ENCODE results near the gene LAT.
"Not testable (repeated sequence)": the region's sequence is repeated elsewhere in the genome, so short reads cannot be mapped to it uniquely, and the experiment has no call there.

Gene LAT

DNA sequence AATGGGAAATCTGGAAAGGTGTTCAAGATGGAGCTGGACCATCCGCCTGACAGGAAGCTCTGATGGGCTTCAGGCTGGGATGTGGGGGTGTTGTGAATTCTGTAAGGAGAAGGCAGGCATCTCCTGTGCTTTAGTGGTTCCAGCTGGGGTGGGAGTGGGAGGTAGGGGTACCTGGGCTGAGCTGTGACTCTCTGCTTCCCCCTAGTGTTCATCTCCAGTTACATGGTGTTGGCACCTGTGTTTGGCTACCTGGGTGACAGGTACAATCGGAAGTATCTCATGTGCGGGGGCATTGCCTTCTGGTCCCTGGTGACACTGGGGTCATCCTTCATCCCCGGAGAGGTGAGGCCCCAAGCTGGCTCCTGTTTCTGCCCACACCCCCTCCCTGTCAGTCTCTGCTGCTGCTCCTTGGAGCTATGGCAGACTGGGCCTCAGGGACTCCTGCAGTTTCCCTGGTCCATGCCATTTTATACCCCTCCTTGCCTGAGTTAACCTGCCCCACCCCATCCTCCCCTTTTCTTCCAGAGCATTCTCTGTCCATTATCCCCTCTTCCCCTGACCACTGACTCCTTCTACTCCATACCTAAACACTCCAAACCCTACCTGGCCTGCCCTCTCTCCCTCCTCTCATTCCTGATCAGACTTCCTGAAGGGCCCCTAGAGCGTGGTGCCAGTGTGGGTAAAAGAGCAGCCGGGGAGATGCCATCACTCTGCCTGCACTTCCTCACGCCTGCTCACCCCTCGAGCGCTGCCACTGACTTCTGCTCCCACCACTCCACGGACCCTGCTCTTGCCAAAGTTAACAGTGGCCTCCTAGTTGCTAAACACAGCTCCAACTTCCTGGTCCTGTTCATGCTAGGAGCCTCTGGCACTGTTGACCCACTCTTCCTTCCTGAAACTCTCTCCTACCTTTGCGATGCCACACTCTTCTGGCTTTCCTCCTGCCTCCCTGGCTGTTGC lies 6.9 kb upstream of the LAT start:
- no peak for DNase-seq (ENCODE audit: low read depth)

DNA sequence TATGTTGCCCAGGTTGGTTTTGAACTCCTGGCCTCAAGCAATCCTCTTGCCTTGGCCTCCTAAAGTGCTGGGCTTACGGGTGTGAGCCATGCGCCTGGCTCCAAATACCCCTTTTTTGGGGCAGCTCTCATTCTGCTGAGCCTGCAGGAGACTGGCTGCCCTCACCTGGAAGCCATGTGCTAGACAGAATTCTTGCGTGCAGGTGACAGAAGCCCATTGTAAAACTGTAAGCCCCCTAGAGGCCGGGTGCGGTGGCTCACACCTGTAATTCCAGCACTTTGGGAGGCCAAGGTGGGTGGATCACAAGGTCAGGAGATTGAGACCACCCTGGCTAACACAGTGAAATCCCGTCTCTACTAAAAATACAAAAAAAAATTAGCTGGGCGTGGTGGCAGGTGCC lies 4.5 kb upstream of the LAT start:
- not testable (repeated sequence) for DNase-seq (ENCODE audit: low read depth)

DNA sequence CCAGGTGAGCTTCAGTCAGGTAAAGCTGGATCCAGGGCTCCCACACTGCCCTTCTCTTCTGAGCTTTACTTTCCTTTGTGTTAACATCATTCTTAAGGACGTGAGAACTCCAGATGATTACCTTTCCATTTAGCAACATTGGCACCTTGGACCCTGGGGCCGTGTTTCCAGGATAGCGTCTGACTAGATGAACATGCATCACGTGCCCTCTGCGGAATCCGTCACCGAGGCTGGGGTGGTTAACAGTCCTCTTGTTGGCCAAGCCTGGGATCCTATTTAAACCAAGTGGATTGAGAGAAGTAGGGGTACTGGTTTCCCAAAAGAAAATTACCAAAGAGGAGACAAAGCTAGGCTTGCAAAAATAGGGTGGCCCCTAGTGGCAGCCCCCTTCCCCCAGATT lies 3.9 kb upstream of the LAT start:
- no peak for DNase-seq (ENCODE audit: low read depth)

- no peak for DNase-seq (ENCODE audit: low read depth)
Measured at GRCh38 chr16:28981517-28981916, 3.3 kb upstream of the LAT start.

- DNase-seq (ENCODE audit: low read depth), result no peak
Measured at GRCh38 chr16:28982418-28982817, 2.4 kb upstream of the LAT start.

- no peak for DNase-seq (ENCODE audit: low read depth)
Measured at GRCh38 chr16:28982949-28983348, 1.9 kb upstream of the LAT start.

- no peak for DNase-seq (ENCODE audit: low read depth)
Measured at GRCh38 chr16:28983644-28984043, 1.2 kb upstream of the LAT start.

GRCh38 chr16:28984091-28984490 lies 761 bp upstream of the LAT start:
- DNase-seq (ENCODE audit: low read depth), result no peak

GRCh38 chr16:28985211-28986041 lies 574 bp downstream of the LAT start:
- no peak for DNase-seq (ENCODE audit: low read depth)

- no peak for DNase-seq (ENCODE audit: low read depth)
Measured at GRCh38 chr16:28986046-28986445, 1.2 kb downstream of the LAT start.

DNA sequence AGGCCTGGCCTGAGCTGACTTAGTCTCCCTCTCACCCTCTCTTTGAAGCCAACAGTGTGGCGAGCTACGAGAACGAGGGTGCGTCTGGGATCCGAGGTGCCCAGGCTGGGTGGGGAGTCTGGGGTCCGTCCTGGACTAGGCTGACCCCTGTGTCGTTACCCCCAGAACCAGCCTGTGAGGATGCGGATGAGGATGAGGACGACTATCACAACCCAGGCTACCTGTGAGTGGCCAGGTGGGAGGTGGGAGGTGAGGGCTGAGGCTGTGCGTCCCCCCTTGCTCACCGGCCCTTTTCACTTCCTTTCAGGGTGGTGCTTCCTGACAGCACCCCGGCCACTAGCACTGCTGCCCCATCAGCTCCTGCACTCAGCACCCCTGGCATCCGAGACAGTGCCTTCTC lies 1.6 kb downstream of the LAT start:
- no peak for DNase-seq (ENCODE audit: low read depth)

- no peak for DNase-seq (ENCODE audit: low read depth)
Measured at GRCh38 chr16:28987170-28987853, 2.5 kb downstream of the LAT start.

GRCh38 chr16:28989363-28989762 lies 4.5 kb downstream of the LAT start:
- DNase-seq (ENCODE audit: low read depth), result no peak

DNA sequence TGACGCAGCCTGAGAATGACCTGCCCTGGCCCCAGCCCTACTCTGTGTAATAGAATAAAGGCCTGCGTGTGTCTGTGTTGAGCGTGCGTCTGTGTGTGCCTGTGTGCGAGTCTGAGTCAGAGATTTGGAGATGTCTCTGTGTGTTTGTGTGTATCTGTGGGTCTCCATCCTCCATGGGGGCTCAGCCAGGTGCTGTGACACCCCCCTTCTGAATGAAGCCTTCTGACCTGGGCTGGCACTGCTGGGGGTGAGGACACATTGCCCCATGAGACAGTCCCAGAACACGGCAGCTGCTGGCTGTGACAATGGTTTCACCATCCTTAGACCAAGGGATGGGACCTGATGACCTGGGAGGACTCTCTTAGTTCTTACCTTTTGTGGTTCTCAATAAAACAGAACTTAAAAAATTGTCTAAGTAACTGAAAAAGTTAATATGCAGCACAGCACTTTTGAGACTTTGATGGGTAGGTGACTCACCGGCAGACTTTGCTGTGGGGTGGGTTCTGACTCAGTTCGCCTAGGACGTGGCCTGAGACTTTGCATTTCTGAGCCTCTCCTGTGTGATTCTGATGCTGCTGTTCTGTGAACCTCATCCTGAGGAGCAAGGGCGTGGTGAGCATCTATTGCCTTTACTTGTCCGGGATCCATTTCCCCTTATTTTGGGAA lies 5.7 kb downstream of the LAT start:
- peak; percentile 27 for DNase-seq (ENCODE audit: low read depth)

DNA sequence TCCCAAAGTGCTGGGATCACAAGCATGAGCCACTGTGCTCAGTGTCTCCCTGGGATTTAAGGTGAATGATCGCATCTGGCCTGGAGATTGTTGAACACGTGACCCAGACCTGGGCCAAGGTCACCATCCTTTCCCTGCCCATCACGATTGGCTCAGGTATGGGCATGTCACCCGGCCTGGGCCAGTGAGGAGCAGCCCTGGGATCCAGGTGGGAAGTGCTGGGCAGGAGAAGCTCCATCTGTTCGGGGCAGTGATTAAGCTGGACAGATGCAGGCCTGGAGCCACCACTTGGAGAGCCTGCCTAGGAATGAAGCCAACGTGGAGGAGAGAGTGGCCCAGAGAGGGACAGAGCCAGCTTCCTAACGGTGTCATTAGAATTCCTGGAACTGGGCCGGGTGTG lies 6.8 kb downstream of the LAT start:
- DNase-seq (ENCODE audit: low read depth), result no peak

DNA sequence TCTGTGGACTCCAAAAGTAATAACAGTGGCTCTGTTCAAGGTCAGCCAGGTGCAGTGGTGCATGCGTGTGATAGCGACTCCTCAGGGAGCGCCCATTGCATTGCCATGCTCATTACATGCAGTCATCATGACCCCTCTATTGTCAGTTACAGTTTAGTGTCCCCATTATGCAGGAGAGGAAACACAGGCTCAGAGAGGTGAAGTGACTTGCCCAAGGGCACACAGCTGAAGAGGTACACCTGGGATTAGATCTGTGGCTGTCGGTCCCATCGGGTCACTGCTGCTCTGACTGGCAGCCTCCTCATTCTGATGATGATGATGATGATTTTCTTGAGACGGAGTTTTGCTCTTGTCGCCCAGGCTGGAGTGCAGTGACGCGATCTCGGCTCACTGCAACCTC lies 7.6 kb downstream of the LAT start:
- DNase-seq (ENCODE audit: low read depth), result no peak

DNA sequence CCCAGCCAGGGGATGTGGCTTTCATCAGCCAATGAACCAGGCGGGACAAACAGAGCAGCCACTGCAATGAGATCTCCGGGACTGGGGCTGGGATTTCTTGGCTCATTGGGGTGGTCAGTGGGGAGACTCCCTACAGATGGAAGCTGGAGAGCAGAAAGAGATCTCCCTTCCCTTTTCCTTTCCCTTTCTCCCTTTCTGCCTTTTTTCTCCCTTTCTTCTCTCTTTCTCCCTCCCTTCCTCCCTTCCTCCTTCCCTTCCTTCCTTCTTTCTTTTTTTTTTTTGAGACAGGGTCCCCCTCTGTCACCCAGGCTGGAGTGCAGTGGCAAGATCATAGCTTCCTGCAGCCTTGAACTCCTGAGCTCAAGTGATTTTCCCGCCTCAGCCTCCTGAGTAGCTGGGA lies 14.0 kb downstream of the LAT start:
- no peak for DNase-seq (ENCODE audit: low read depth)

DNA sequence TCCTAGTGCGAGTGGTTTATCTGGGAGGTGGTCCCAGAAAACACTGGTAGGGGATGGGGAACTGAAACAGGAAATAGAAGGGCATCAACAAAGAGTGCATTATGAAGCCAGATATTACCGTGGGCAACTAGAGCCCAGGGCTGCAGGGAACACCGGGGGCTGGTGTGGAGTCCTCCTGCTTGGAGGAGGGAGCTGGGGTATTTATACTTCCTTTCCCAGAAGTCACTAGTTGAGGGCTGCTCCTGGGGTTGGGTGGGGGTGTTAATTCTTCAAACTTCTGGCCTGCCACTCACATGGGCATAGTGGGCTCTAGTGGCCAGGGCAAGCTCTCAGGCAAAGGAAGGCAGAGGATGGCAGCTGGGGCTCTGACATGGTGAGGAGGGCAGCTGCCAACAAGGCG lies 14.7 kb downstream of the LAT start:
- no peak for DNase-seq (ENCODE audit: low read depth)

DNA sequence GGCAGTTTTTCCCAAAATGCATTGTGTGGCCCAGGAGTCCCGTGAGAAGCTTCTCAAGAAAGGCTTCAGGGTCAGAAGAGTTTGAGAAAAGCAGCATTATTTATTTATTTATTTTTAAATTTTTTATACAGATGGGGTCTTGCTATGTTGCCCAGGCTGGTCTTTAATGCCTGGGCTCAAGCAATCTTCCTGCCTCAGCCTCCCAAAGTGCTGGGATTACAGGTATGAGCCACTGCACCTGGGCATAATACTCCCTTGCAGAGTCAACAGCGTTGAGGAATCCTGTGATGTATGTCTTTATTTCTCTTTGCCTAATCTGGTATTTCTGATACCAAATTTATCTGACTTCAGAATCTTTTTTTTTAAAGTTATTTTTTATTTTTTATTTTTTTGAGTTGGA lies 15.2 kb downstream of the LAT start:
- DNase-seq (ENCODE audit: low read depth), result no peak

DNA sequence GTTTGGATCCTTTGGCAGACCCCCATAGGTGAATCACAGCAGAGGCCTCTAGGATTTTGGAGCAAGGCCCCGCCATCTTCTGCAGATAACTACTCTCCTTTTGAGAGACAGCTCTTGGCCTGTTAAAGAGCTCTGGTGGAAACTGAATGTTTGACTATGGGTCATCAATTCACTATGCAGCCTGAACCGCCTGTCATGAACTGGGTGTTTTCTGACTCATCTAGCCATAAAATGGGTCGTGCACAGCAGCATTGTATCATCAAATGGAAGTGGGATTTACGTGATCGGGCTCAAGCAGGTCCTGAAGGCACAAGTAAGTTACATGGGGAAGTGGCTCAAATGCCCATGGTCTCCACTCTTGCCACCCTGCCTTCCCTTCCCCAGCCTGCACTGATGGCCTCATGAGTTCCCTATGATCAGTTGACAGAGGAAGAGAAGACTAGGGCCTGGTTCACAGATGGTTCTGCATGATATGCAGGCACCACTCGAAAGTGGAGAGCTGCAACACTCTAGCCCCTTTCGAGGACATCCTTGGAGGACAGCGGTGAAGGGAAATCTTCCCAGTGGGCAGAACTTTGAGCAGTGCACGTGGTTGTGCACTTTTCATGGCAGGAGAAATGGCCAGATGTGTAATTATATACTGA lies 19.8 kb downstream of the LAT start:
- DNase-seq (ENCODE audit: low read depth), result not testable (repeated sequence)

Data from activated T-helper 1 cell treated with Interleukin-2 at 50 U/mL for 16 hours (primary cell).